A549 (cell line): Measurements from ENCODE around the gene P4HA1.

Experiments used
- KDM5A ChIP-seq: fragments of 200-600 bp; sonication (generic); IDR thresholded peaks from 2 replicates; pipeline ENCODE4 v1.6.1; 2016; ENCODE audit warnings: antibody characterized with exemption, mild to moderate bottlenecking
- TF ChIP-seq, protein P1 (sequence below): IDR thresholded peaks from 2 replicates; pipeline ENCODE4 v1.6.1; 2012

DNA sequence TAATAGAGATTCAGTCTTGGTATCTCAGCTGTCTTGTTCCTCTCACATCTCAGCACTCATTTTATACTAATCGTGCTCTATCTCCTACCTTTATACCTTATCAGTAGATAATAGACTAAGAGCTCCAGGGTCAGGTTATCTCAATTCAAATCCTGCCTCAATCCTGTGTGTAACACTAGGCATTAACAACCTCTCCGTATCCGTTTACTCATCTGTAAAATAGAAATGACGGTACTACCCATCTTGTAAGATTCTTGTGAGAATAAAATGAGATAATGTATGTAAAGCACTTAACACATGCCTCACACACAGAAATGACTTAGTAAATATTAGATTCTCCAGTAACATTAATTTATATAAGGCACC is 622 bp upstream of the P4HA1 start:
- no peak for TF ChIP-seq KDM5A
- TF ChIP-seq, protein P1, sequence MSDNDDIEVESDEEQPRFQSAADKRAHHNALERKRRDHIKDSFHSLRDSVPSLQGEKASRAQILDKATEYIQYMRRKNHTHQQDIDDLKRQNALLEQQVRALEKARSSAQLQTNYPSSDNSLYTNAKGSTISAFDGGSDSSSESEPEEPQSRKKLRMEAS: no peak
